Breast epithelium (tissue), 4 donors: ENCODE data around the gene GFOD2. TPM values are rescaled to one million over a fixed set of nuclear protein-coding genes. Genes with fewer than 3 reads are reported as not detected.

Experiments
- DNase-seq, 2 donors: peaks; one replicate each; pipeline ENCODE4 v3.0.0-alpha.2; 2019; ENCODE audit warnings: low spot score in 2 of 2
- H3K27ac ChIP-seq, 2 donors: fragments of 200-600 bp; sonication (generic) in 1 of 2; one replicate each; pipeline ENCODE4 v1.5.1; 2016 to 2019; ENCODE audit warnings: mild to moderate bottlenecking in 1 of 2
- H3K27me3 ChIP-seq, 2 donors: fragments of 200-600 bp; sonication (generic) in 1 of 2; one replicate each; pipeline versions ENCODE4 v1.5.1 to v1.6.0; 2017 to 2019; ENCODE audit warnings: control low read depth in 1 of 2, mild to moderate bottlenecking in 1 of 2
- H3K36me3 ChIP-seq: fragments of 200-600 bp; one replicate; pipeline ENCODE4 v1.5.1; 2019
- H3K4me1 ChIP-seq, 2 donors: fragments of 200-600 bp; sonication (generic); one replicate each; pipeline ENCODE4 v1.5.1; 2016 to 2019; ENCODE audit warnings: control low read depth in 1 of 2
- H3K4me3 ChIP-seq, 3 donors: fragments of 200-600 bp; sonication (generic); 1 replicate in 2 of 3; 2 replicates in 1 of 3; pipeline ENCODE4 v1.5.1; 2016 to 2019; ENCODE audit warnings: mild to moderate bottlenecking in 3 of 3, moderate library complexity in 2 of 3
- H3K9me3 ChIP-seq, 2 donors: fragments of 200-600 bp; sonication (generic) in 1 of 2; one replicate each; pipeline ENCODE4 v1.5.1; 2016 to 2019; ENCODE audit warnings: control low read depth in 1 of 2
- CTCF ChIP-seq, 3 donors: fragments of 450-650 bp; IDR thresholded peaks; one replicate each; pipeline ENCODE4 v1.5.1; 2016 to 2017; ENCODE audit warnings: antibody characterized with exemption in 3 of 3, mild to moderate bottlenecking in 3 of 3, moderate library complexity in 3 of 3
- POLR2A ChIP-seq: fragments of 450-650 bp; IDR thresholded peaks from one replicate; pipeline ENCODE4 v1.6.1; 2016; ENCODE audit warnings: antibody characterized with exemption, mild to moderate bottlenecking, moderate library complexity
- POLR2AphosphoS5 ChIP-seq, 3 donors: sonication (generic); formaldehyde crosslinking; IDR thresholded peaks; one replicate each; pipeline ENCODE4 v1.6.1; 2017; ENCODE audit warnings: antibody characterized with exemption in 3 of 3
- intact Hi-C: fragments of 100-400 bp; cut with DNase I; formaldehyde crosslinking; loops from one replicate; pipeline ENCODE4 v1.15.1; 2023; ENCODE audit warnings: low total_unique reads
- total RNA-seq, 3 donors: library from RNA; depleted of rRNA; stranded (reverse); fragments of >200 nt; gene quantifications; one replicate each; pipeline ENCODE4 v1.1.0, GENCODE V29; 2016

The GFOD2 gene
- total RNA-seq, 3 donors from 2014 or later = 11.4 to 22.0 (median 21.4) TPM

GRCh38 chr16:67641779-67642708 is 77.1 kb downstream of the GFOD2 start:
- intact Hi-C loops = no loop called here

GRCh38 chr16:67637625-67638024 is 81.5 kb downstream of the GFOD2 start:
- intact Hi-C loops = no loop called here

More at GRCh38 chr16:67641779-67642708, 77.1 kb downstream of the GFOD2 start:
- no peak for TF ChIP-seq POLR2AphosphoS5 (IDR thresholded peaks at IDR 0.05)
- TF ChIP-seq CTCF (IDR thresholded peaks at IDR 0.05) = no peak
- TF ChIP-seq POLR2A = no peak
- Histone ChIP-seq H3K4me1 (no peaks in the 10 kb centered on the region), H3K36me3 (peaks cover 4% of the 10 kb centered on the region), H3K27me3 (peaks cover 0 to 26% of the 10 kb centered on the region in 2 donors), H3K9me3 (no peaks in the 10 kb centered on the region), H3K4me3 (no peak overlapping the region), H3K27ac (peak overlapping the region in 1 of 2 donors; percentile 21)
- peak in 1 of 2 donors; percentile 51 for DNase-seq

GRCh38 chr16:67636713-67637112 is 82.4 kb downstream of the GFOD2 start:
- peaks cover 4% of the 10 kb centered on the region for H3K36me3 ChIP-seq
- TF ChIP-seq POLR2A = no peak
- no peak for TF ChIP-seq CTCF (IDR thresholded peaks at IDR 0.05)
- no peak for TF ChIP-seq POLR2AphosphoS5 (IDR thresholded peaks at IDR 0.05)
- H3K27ac ChIP-seq = no peak overlapping the region
- peaks cover 0 to 3% of the 10 kb centered on the region in 2 donors for H3K4me1 ChIP-seq
- H3K9me3 ChIP-seq = no peaks in the 10 kb centered on the region
- intact Hi-C loops = no loop called here
- no peaks in the 10 kb centered on the region for H3K27me3 ChIP-seq
- no peak for DNase-seq
- H3K4me3 ChIP-seq = no peak overlapping the region

More at GRCh38 chr16:67637625-67638024, 81.5 kb downstream of the GFOD2 start:
- H3K9me3 ChIP-seq = no peaks in the 10 kb centered on the region
- no peak overlapping the region for H3K4me3 ChIP-seq
- H3K27me3 ChIP-seq = no peaks in the 10 kb centered on the region
- no peak overlapping the region for H3K27ac ChIP-seq
- no peak for DNase-seq
- H3K4me1 ChIP-seq = no peaks in the 10 kb centered on the region
- TF ChIP-seq POLR2AphosphoS5 (IDR thresholded peaks at IDR 0.05) (no peak), POLR2A (no peak), CTCF (IDR thresholded peaks at IDR 0.05) (no peak)
- peaks cover 4% of the 10 kb centered on the region for H3K36me3 ChIP-seq

GRCh38 chr16:67632415-67633172 is 86.5 kb downstream of the GFOD2 start:
- no peak overlapping the region for H3K27ac ChIP-seq
- TF ChIP-seq POLR2A = no peak
- TF ChIP-seq POLR2AphosphoS5 (IDR thresholded peaks at IDR 0.05) = no peak
- TF ChIP-seq CTCF (IDR thresholded peaks at IDR 0.05) = no peak
- peaks cover 0 to 3% of the 10 kb centered on the region in 2 donors for H3K4me1 ChIP-seq
- H3K36me3 ChIP-seq = peaks cover 3% of the 10 kb centered on the region
- intact Hi-C loops = no loop called here
- no peak overlapping the region for H3K4me3 ChIP-seq
- H3K27me3 ChIP-seq = no peaks in the 10 kb centered on the region
- DNase-seq = no peak
- H3K9me3 ChIP-seq = no peaks in the 10 kb centered on the region

GRCh38 chr16:67628216-67628615 is 90.9 kb downstream of the GFOD2 start:
- intact Hi-C loops = no loop called here
- H3K27ac ChIP-seq = no peak overlapping the region
- peaks cover 8% of the 10 kb centered on the region for H3K36me3 ChIP-seq
- no peak overlapping the region for H3K4me3 ChIP-seq
- no peak for DNase-seq
- TF ChIP-seq POLR2A = no peak
- TF ChIP-seq POLR2AphosphoS5 (IDR thresholded peaks at IDR 0.05) = no peak
- TF ChIP-seq CTCF (IDR thresholded peaks at IDR 0.05) = no peak
- H3K27me3 ChIP-seq = no peaks in the 10 kb centered on the region
- peaks cover 0 to 3% of the 10 kb centered on the region in 2 donors for H3K4me1 ChIP-seq
- no peaks in the 10 kb centered on the region for H3K9me3 ChIP-seq
